Embryonic facial prominence (tissue), 1 donor: ENCODE measurements around the gene MTF2.

Experiments used
- DNase-seq: peaks from one replicate; pipeline ENCODE4 v3.0.0-alpha.2; 2016; ENCODE audit errors: extremely low spot score

Gene MTF2

DNA sequence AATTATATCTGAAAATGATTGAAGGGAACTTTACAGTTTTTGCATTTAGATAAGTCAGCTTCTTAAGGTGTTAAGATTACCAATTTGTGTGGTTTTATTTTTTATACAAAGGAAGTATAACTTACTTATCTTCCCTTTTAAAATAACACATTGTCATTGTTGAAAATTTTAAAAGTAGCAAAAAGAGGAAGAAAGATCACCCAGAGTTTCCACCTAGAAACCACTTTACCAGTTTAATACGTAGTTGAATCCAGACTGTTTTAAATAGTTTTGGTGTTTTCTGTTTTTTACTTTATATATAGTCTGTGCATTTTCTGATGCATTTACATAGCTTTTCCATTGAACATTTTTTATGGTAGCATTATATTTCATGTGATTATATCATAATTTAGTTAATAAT is 107.6 kb downstream of the MTF2 start:
- DNase-seq, result no peak
